Measurements from ENCODE around the gene CACFD1. TPM values are rescaled to one million over a fixed set of nuclear protein-coding genes. Genes with fewer than 3 reads are reported as not detected.

CACFD1 gene
- polyA plus RNA-seq, 1 donor from 2014 or later: 75.4 TPM

DNA sequence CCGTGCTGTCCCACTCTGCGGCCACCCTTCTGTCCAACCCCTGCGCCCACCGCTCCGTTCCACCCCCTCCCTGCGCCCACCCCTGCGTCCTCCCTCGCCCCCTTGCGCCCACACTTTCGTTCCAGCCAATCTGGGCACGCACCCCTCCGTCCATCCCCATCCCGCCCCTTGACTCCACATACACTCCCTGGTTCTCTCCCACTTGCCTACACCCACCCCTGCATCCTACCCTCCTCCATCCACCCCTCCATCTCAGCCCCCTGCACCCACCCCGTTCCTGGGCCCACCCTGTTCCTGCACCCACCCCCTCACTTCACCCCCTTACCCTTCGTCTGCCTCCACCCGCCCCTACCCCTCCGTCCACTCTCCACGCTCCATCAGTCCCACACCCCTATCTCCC lies 30.6 kb upstream of the CACFD1 start:
- Histone ChIP-seq H3K27me3 (ENCODE audit: insufficient read depth, low read depth, low read length) (peaks cover 27% of the 10 kb centered on the region), H3K9me2 (ENCODE audit: insufficient read depth, low read length) (no peaks in the 10 kb centered on the region), H3K36me3 (ENCODE audit: insufficient read depth, low read length) (no peaks in the 10 kb centered on the region), H3K9me3 (ENCODE audit: low read length) (peaks cover 10% of the 10 kb centered on the region), H3F3A (ENCODE audit: insufficient read depth, low read length, poor library complexity, severe bottlenecking) (no peaks in the 10 kb centered on the region), H3K4me3 (ENCODE audit: low read length) (no peak overlapping the region), H3K79me2 (replicated peaks; ENCODE audit: insufficient read depth, low read length) (no peaks in the 10 kb centered on the region), H4K20me1 (ENCODE audit: insufficient read depth) (no peaks in the 10 kb centered on the region), H2AFZ (ENCODE audit: low read depth, low read length) (no peak overlapping the region), H3K27ac (ENCODE audit: low read length) (no peak overlapping the region), H3K9ac (ENCODE audit: low read length) (no peak overlapping the region), H3K4me2 (ENCODE audit: low read length) (no peak overlapping the region)
- TF ChIP-seq EP300 (conservative IDR thresholded peaks at IDR 0.05; ENCODE audit: poor library complexity, severe bottlenecking) (no peak), RAD21 (conservative IDR thresholded peaks at IDR 0.05) (no peak), POLR2AphosphoS5 (IDR thresholded peaks at IDR 0.05) (no peak), EZH2 (IDR thresholded peaks at IDR 0.05; ENCODE audit: borderline replicate concordance, insufficient read depth, low read length, poor library complexity, severe bottlenecking) (no peak), MXI1 (conservative IDR thresholded peaks at IDR 0.05; ENCODE audit: poor library complexity, severe bottlenecking) (no peak), TAF1 (IDR thresholded peaks at IDR 0.05; ENCODE audit: low read depth) (no peak), SMC3 (conservative IDR thresholded peaks at IDR 0.05; ENCODE audit: poor library complexity) (no peak)
- TF ChIP-seq, protein P1, sequence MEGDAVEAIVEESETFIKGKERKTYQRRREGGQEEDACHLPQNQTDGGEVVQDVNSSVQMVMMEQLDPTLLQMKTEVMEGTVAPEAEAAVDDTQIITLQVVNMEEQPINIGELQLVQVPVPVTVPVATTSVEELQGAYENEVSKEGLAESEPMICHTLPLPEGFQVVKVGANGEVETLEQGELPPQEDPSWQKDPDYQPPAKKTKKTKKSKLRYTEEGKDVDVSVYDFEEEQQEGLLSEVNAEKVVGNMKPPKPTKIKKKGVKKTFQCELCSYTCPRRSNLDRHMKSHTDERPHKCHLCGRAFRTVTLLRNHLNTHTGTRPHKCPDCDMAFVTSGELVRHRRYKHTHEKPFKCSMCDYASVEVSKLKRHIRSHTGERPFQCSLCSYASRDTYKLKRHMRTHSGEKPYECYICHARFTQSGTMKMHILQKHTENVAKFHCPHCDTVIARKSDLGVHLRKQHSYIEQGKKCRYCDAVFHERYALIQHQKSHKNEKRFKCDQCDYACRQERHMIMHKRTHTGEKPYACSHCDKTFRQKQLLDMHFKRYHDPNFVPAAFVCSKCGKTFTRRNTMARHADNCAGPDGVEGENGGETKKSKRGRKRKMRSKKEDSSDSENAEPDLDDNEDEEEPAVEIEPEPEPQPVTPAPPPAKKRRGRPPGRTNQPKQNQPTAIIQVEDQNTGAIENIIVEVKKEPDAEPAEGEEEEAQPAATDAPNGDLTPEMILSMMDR (IDR thresholded peaks at IDR 0.05; ENCODE audit: poor library complexity, severe bottlenecking): no peak
- TF ChIP-seq, protein P2, sequence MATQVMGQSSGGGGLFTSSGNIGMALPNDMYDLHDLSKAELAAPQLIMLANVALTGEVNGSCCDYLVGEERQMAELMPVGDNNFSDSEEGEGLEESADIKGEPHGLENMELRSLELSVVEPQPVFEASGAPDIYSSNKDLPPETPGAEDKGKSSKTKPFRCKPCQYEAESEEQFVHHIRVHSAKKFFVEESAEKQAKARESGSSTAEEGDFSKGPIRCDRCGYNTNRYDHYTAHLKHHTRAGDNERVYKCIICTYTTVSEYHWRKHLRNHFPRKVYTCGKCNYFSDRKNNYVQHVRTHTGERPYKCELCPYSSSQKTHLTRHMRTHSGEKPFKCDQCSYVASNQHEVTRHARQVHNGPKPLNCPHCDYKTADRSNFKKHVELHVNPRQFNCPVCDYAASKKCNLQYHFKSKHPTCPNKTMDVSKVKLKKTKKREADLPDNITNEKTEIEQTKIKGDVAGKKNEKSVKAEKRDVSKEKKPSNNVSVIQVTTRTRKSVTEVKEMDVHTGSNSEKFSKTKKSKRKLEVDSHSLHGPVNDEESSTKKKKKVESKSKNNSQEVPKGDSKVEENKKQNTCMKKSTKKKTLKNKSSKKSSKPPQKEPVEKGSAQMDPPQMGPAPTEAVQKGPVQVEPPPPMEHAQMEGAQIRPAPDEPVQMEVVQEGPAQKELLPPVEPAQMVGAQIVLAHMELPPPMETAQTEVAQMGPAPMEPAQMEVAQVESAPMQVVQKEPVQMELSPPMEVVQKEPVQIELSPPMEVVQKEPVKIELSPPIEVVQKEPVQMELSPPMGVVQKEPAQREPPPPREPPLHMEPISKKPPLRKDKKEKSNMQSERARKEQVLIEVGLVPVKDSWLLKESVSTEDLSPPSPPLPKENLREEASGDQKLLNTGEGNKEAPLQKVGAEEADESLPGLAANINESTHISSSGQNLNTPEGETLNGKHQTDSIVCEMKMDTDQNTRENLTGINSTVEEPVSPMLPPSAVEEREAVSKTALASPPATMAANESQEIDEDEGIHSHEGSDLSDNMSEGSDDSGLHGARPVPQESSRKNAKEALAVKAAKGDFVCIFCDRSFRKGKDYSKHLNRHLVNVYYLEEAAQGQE (IDR thresholded peaks at IDR 0.05; ENCODE audit: borderline replicate concordance): no peak

DNA sequence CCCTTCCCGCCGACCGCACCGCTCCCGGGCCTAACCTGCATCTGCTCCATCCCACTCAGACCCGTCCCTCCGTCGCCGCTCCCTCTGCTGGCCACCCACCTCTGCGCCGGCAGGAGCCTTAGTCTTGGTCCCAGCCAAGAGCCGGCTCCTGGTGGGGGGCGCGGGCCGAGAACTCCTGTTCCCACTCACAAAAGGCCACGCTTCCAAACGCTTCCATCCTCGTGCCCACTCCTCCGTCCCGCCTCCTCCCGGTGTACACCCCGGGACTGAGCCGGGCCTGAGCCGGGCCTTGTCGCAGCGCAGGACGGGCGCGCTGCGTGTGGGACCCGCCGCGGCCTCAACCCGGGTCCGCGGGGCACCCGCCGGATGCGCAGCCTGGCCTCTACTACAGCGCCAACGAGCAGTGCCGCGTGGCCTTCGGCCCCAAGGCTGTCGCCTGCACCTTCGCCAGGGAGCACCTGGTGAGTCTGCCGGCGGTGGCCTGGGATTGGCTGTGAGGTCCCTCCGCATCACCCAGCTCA lies 30.1 kb upstream of the CACFD1 start:
- Histone ChIP-seq H4K20me1 (ENCODE audit: insufficient read depth) (no peaks in the 10 kb centered on the region), H3K4me3 (ENCODE audit: low read length) (no peak overlapping the region), H3K36me3 (ENCODE audit: insufficient read depth, low read length) (no peaks in the 10 kb centered on the region), H3K4me2 (ENCODE audit: low read length) (no peak overlapping the region), H3K27ac (ENCODE audit: low read length) (no peak overlapping the region), H3K9me2 (ENCODE audit: insufficient read depth, low read length) (no peaks in the 10 kb centered on the region), H2AFZ (ENCODE audit: low read depth, low read length) (no peak overlapping the region), H3K79me2 (replicated peaks; ENCODE audit: insufficient read depth, low read length) (no peaks in the 10 kb centered on the region), H3K9me3 (ENCODE audit: low read length) (peaks cover 10% of the 10 kb centered on the region), H3F3A (ENCODE audit: insufficient read depth, low read length, poor library complexity, severe bottlenecking) (no peaks in the 10 kb centered on the region), H3K9ac (ENCODE audit: low read length) (no peak overlapping the region), H3K27me3 (ENCODE audit: insufficient read depth, low read depth, low read length) (peaks cover 27% of the 10 kb centered on the region)
- TF ChIP-seq, protein P2 (IDR thresholded peaks at IDR 0.05; ENCODE audit: borderline replicate concordance): no peak
- no peak for TF ChIP-seq RAD21 (conservative IDR thresholded peaks at IDR 0.05)
- no peak for TF ChIP-seq SMC3 (conservative IDR thresholded peaks at IDR 0.05; ENCODE audit: poor library complexity)
- TF ChIP-seq, protein P1 (IDR thresholded peaks at IDR 0.05; ENCODE audit: poor library complexity, severe bottlenecking): no peak
- TF ChIP-seq EZH2 (IDR thresholded peaks at IDR 0.05; ENCODE audit: borderline replicate concordance, insufficient read depth, low read length, poor library complexity, severe bottlenecking): no peak
- no peak for TF ChIP-seq TAF1 (IDR thresholded peaks at IDR 0.05; ENCODE audit: low read depth)
- no peak for TF ChIP-seq POLR2AphosphoS5 (IDR thresholded peaks at IDR 0.05)
- TF ChIP-seq MXI1 (conservative IDR thresholded peaks at IDR 0.05; ENCODE audit: poor library complexity, severe bottlenecking): no peak
- no peak for TF ChIP-seq EP300 (conservative IDR thresholded peaks at IDR 0.05; ENCODE audit: poor library complexity, severe bottlenecking)
